Left renal pelvis (tissue), 4 donors: ENCODE results near the gene ZDHHC17. TPM values are rescaled to one million over a fixed set of nuclear protein-coding genes. Genes with fewer than 3 reads are reported as not detected.
"Not testable (repeated sequence)": the region's sequence is repeated elsewhere in the genome, so short reads cannot be mapped to it uniquely, and the experiment has no call there.

Experiments
- DNase-seq, 4 donors: peaks; one replicate each; pipeline ENCODE4 v3.0.0-alpha.2; 2013; ENCODE audit warnings: low read depth in 4 of 4, low spot score in 3 of 4
- polyA plus RNA-seq, 4 donors: library from polyadenylated mRNA; unstranded; fragments of 120-200 nt; gene quantifications; one replicate each; pipeline ENCODE4 v1.2.1, GENCODE V29; 2013; ENCODE audit not compliant: insufficient read length in 4 of 4

ZDHHC17 gene
- polyA plus RNA-seq, 4 donors: 62.9 to 81.2 (median 71.0) TPM

DNA sequence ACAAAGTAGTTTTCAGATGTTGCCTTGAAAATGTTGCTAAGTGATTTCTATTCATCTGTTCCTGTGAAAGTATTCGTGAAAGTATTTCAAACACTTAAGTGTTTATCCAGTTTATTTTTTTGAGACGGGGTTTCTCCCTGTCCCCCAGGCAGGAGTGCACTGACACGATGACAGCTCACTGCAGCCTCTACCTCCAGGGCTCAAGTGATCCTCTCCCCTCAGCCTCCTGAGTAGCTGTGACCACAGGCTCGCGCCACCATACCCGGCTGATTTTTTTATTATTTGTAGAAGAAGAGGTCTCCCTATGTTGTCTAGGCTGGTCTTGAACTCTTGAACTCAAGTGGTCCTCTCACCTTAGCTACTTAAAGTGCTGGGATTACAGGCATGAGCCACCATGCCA, 1.7 kb downstream of the ZDHHC17 start:
- no peak for DNase-seq

DNA sequence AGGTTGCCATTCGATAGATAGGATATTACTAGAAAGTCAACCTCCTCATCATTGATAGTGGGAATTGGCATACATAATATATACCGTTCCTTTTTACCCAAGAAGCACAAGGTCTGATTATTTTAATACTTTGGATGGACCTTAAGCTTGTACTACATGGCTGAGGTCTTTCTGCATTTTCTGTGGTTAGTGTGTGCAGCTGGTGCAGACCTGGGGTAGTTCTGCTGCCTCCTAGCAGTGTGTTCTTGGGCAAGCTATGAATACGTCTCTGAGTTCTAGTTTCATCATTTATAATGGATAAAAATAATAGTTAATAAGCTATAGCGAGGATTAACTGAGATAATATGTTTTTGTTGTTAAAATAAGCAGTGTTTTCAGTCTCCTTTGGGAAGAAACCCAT, 2.2 kb downstream of the ZDHHC17 start:
- no peak for DNase-seq

GRCh38 chr12:76768576-76768975, 4.7 kb downstream of the ZDHHC17 start:
- no peak for DNase-seq

- no peak for DNase-seq
These were observed 13.9 kb downstream of the ZDHHC17 start for GRCh38 chr12:76777765-76778216.

DNA sequence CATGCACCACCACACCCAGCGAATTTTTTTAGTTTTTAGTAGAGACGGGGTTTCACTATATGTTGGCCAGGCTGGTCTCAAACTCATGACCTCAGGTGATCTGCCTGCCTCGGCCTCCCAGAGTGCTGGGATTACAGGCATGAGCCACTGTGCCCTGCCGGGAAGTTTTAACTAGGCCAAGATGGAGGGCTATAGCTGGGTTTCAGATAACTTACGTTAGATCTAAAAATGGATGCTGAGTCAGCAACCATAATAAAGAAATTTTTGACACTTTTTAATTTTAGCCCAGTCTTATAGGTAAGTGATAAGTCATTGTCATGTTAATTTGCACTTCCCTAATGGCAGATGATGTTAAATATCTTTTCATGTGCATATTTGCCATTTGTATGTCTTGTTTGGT, 14.4 kb downstream of the ZDHHC17 start:
- DNase-seq: no peak

DNA sequence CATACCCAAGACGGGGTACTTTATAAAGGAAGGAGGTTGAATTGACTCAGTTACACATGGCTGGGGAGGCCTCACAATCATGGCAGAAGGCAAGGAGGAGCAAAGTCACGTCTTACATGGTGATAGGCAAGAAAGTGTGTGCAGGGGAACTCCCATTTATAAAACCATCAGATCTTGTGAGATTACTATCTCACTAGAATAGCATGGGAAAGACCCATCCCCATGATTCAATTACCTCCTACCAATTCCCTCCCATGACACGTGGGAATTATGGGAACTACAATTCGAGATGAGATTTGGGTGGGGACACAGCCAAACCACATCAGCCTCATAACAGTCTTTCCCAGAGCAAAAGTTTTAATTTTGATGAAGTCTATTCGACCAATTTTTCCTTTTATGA, 15.4 kb downstream of the ZDHHC17 start:
- DNase-seq: not testable (repeated sequence)

- DNase-seq: no peak
These were observed 17.4 kb downstream of the ZDHHC17 start for GRCh38 chr12:76781321-76781720.

DNA sequence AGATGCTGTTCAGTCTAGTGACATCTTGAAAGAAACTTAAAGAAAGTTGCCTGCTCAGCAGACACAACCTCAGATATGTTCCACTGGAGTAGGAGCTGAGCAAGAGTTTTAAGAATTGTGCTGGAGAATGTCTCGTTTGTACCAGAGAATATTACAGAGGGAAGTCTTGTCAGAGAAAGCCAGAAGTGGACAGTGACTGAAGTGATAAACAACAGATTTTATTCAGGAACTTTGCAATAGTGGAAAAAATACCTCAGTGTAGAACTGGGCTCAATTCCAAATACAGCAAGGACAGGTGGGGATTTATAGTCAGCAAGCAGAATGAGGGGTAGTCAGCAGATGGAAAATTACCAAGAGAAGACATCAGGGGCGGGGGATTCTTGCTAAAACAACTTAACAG, 18.6 kb downstream of the ZDHHC17 start:
- no peak for DNase-seq

GRCh38 chr12:76784600-76785051, 20.7 kb downstream of the ZDHHC17 start:
- DNase-seq: no peak

GRCh38 chr12:76785407-76785806, 21.5 kb downstream of the ZDHHC17 start:
- no peak for DNase-seq

DNA sequence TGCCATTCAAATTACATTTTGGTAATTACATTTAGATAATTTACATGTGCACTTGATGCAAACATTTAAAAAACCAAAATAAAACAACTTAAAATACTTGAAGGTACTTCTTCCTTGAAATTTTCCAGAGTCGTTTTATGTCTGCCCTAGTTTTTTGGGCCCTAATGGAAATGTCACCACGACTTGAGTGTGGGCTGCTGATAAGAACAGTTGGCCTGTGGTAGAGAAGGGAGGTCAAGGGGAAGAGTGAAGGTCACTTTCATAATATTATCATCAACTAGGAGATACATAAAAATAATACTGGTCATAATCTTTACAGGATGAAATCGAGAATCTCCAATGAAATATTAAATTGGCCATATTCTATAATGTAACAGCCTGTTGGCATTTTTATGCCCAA, 23.1 kb downstream of the ZDHHC17 start:
- DNase-seq: no peak

DNA sequence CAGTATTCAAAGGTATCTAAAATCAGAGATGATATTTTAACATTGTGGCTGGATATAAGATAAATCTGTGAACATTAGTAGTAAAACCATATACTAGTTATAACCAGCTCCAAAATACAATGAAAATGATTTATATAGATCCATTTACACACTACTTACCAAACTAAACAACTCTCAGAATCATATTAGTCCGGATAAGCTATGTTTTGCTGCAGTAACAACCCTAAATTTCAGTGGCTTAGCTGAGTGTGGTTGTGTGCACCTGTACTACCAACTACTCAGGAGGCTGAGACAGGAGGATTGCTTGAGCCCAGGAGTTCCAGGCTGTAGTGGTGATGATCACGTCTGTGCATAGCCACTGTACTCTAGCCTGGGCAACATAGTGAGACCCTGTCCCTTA, 23.8 kb downstream of the ZDHHC17 start:
- no peak for DNase-seq

- DNase-seq: no peak
These were observed 25.6 kb downstream of the ZDHHC17 start for GRCh38 chr12:76789335-76790050.

GRCh38 chr12:76790564-76791552, 26.9 kb downstream of the ZDHHC17 start:
- DNase-seq: no peak

DNA sequence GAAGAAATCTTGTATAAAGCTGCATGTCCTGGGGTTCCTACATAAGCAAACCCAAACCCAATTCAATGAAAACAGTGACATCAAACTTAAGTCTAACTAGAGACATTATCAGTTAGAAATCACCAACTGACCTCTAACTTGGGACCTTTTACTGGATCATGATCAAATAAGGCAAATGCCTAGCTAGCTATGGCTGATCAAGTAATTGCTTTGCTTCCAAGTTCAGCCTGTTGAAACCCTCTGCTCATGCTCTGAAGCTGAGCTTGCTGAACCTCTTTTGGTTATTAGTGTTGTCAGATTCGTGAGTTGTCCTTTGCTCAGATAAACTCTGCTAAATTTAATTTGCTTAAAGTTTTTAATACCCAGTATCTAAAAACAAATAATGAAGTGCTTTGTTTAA, 28.9 kb downstream of the ZDHHC17 start:
- no peak for DNase-seq

- no peak for DNase-seq
These were observed 34.9 kb downstream of the ZDHHC17 start for GRCh38 chr12:76798864-76799263.

DNA sequence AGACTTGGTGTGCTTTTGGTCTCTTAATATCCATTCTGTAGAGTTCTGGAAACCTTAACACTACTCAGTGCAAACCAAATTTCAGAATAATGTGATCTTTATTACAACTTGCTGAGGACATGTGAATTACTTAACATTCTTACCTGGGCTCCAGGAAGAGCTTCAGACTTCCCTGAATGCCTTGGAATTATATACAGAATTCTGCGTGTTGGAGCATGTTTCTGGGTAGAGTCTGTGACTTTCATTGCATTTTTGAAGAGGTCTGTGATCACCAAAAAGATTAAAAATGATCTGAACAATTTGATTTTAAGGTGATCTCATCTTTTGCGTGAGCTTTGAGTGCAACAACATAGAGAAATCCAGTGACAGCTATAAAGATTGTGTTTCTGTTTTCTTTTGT, 35.4 kb downstream of the ZDHHC17 start:
- no peak for DNase-seq

- no peak for DNase-seq
These were observed 38.1 kb downstream of the ZDHHC17 start for GRCh38 chr12:76802060-76802459.

- no peak for DNase-seq
These were observed 40.6 kb downstream of the ZDHHC17 start for GRCh38 chr12:76804435-76804976.

- DNase-seq: no peak
These were observed 46.9 kb downstream of the ZDHHC17 start for GRCh38 chr12:76810671-76811419.

- no peak for DNase-seq
These were observed 48.1 kb downstream of the ZDHHC17 start for GRCh38 chr12:76811976-76812375.
